OCI-M1 (cell line): ENCODE data around the gene SARDH.

Experiments
- DNase-seq: peaks from one replicate; lab custom pipeline; 2025; lab: John Stamatoyannopoulos, UW

Gene SARDH

GRCh38 chr9:133733421-133733795 is 4.7 kb downstream of the SARDH start:
- no peak for DNase-seq

GRCh38 chr9:133732639-133733408 is 5.3 kb downstream of the SARDH start:
- no peak for DNase-seq

DNA sequence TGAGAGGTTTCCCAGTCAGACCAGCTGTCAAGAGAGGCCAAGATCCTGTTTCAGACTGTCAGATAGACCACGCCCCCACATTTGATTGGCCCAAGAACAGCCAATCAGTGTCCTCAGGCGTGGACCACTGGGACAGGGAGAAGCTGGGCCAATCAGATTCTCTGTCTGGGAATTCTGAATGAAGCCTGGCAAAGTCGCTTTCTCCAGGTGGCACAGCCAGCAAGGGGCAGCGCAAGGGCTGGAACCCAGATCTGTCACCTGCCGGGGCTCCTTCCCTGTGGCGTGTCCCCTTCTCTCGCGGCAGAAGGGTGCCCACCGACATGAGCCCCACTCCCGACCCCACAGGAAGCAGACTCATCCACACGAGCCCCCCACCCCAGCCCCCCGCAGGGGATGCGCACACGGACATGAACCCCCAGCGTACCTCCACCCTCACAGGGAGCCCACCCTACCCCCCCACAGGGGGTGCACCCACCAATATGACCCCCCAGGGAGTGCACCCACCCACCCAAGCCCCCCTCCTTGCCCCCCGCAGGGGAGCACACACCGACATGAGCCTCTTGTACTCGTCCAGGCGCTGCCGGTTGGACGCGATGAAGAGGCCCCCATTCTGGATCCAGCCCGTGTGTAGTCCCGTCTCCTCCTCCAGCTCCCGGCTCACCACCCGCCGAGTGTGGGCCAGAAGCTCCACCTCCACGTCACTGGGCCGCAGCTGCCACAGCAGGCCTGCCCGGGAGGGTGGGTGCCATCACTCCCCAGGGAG is 6.1 kb downstream of the SARDH start:
- peak; percentile 17 for DNase-seq

- no peak for DNase-seq
Measured at GRCh38 chr9:133730994-133731715, 7.0 kb downstream of the SARDH start.

- no peak for DNase-seq
Measured at GRCh38 chr9:133729617-133730281, 8.4 kb downstream of the SARDH start.

- no peak for DNase-seq
Measured at GRCh38 chr9:133728856-133729616, 9.1 kb downstream of the SARDH start.

DNA sequence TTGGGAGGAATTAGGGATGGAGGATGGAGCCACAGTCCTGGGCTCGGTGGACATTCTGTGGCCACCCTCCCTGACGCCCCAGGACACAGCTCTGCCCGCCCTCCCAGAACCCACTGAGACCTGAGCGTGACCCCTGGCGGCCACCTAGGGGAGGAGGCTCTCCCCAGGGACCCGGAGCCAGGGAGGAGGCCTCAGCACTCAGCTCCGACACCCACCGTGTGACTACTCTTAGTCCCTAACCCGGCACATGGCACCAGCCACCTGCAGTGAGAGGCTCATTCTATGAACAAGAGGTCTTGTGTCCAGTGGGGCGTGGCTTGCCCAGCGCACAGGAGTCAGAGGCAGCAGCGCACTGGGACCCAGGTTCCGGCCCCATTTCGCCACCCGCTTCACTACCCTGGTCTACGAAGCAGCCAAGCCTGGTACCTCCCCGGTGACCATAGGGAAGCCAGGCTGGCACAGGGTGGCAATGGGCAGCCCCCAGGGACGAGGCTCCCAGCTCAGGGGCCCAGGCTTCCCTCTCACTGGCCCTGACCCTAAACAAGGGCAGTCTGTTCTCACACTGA is 10.2 kb downstream of the SARDH start:
- no peak for DNase-seq

- DNase-seq = no peak
Measured at GRCh38 chr9:133727277-133727875, 10.8 kb downstream of the SARDH start.

DNA sequence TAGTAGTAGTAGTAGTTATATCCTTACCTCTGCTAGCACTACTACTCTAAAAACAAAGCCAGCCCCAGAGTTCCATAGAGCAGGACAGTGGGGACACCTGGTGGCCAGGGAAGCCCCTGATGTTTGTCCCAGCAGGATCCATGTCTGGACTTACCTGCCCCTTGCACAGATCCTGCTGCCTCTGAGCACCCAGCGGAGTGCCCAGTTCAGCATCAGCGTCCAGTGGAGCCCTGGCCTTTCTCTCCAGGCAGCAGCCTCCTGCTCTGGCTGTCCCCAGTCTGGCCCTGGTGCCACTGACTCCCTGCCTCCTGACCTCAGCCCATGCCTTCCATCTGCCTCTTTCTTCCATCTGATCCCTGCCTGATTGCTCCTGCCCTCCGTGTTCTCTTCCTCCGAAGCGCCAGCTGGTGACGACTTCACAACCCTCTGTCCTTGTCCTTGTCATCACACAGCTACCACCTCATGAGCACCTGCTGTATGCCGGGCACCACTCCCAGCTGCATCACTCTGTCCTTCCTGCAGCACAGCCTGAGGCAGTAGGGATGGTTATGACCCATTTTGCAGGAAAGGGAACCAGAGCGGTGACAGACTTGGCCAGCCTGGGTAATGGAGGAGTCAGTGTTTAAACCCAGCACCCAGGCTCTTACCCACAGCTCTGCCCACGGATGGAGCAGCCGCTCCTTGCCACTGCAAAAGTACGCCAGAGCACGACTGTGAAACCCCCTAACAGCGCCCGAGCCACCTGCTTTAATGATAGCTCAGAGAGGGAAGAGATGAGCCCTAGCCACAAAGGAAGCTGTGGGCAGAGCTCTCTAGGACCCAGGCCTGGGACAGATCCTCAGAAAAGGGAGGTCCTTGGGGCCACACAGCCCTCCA is 11.5 kb downstream of the SARDH start:
- peak; percentile 56 for DNase-seq

GRCh38 chr9:133725886-133726285 is 12.3 kb downstream of the SARDH start:
- no peak for DNase-seq

- no peak for DNase-seq
Measured at GRCh38 chr9:133718563-133719315, 19.4 kb downstream of the SARDH start.

GRCh38 chr9:133717113-133718031 is 20.8 kb downstream of the SARDH start:
- DNase-seq = no peak

DNA sequence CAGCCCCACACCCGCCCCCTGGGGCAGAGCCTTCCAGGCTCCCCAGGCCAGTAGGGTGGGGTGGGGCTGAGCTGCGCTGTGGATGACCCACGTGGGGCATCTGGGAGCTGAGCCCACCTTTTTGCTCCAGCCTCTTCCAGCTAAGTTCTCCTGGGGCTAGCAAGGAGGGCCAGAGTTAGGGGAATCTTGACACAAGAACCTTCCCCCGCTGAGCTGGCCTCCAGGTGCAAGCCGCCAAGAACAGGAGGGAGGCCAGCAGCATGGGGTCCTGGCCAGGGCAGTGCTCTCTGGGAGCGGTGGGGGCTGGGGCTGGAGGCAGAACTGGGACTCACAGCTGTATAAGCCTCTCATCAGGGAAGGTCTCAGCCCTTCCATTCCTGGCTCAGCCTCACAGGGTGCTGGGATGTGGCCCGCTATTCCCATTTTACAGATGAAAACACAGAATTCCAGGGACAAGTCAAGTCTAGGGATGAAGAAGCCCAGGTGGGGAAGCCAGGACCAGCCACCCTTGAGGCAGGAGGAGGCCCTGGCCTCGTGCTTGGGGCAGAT is 21.5 kb downstream of the SARDH start:
- no peak for DNase-seq

DNA sequence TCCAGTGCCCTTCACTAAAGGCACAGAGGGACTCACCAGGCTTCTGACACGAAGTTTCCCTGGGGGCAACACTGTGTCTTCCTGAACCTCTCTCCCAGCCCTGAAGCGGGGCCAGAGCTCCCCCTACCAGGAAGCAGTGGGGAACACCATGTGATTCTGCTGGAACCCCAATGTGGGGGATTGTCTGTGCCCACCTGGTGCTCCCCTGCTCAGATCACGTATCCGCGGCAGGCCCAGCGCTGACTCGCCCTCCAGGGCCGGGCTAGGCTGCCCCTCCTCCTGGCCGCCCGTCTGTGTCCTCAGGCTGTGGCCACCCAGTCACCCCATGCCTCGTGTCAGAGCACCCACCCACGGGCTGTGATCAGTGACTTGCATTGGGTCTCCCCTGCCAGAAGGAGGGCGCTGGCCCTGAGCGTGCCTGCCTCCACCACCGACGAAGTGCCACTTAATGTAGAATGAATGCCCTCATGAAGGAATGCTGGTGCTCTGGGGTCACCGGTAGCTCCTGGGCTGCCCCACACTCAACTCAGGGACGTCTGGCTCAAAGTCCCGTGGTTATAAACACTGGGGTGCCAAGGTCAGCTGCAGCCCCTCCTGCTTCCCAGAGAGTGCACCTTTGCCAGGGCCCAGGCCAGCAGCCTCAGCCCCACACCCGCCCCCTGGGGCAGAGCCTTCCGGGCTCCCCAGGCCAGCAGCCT is 22.1 kb downstream of the SARDH start:
- DNase-seq = peak; percentile 8

DNA sequence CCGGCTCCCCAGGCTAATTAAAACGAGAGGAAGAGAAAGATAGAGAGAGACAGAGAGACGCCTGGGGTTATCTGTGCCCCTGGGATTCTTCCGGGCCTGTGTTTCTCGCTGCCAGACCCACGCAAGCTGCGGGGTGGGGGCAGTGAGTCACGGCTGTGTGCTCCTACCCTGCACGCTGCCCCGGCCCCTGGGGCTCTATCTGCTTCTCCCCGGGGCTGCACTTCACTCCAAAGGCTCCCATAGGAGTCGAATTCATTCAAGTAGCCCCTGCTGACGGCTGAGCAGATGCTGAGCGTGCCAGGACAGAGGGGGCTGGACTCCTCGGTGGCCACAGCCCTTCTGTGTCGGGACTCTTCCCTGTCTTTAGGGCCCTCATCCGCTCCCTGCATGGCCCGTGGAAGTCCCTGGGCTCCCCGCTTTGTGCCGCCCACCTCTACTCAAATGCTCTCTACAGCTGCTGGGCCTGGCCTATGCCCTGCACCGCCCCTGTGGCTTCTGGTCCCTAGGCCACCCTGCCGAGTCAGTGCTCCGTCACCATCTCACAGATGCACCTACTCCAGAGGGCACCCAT is 22.8 kb downstream of the SARDH start:
- DNase-seq = no peak

- no peak for DNase-seq
Measured at GRCh38 chr9:133714606-133715294, 23.4 kb downstream of the SARDH start.
